GM19455 (cell line): ENCODE results near the gene SDR42E1.
"Not testable (repeated sequence)": the region's sequence is repeated elsewhere in the genome, so short reads cannot be mapped to it uniquely, and the experiment has no call there.

ENCODE experiments used
- ATAC-seq: cut with Tn5 transposase; IDR thresholded peaks from one replicate; pipeline ENCODE4 v1.9.1; 2021; ENCODE audit not compliant: unreplicated experiment

Gene SDR42E1

DNA sequence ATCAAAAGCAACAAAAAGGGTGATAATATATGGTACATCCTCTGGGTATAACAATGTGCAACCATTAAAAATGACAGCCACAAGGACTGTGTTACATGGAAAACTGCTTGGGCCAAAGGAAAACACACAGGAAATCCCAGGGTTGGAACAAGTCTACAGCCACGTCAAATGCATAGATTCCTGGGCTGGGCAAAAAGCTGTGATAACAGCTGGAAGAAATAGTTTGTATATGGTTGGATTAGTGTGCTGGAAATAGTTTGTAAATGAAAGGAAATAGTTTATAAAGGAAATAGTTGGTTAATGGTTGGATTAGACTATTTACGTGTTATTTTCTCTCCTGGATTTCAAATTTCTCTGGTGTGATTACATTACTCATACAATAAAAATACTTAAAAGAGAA lies 26.4 kb upstream of the SDR42E1 start:
- no peak for ATAC-seq

DNA sequence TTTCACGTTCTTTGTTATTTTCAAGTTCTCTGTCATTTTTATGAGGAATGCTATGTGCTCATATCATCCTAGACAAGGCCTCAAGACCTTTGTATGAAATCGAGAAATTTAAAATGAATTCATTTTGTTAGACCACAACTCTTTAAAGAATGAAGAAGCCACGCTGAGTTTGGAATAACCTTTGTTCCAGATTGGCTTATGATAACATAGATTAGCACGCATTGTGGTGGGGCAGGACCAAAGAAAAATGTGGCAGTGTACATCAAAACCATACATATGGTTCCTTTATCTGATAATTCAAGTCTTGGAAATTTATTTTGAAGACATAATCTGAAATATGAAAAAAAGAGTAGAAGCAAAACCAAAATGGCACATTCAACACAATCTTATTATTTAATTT lies 26.0 kb upstream of the SDR42E1 start:
- ATAC-seq: no peak

DNA sequence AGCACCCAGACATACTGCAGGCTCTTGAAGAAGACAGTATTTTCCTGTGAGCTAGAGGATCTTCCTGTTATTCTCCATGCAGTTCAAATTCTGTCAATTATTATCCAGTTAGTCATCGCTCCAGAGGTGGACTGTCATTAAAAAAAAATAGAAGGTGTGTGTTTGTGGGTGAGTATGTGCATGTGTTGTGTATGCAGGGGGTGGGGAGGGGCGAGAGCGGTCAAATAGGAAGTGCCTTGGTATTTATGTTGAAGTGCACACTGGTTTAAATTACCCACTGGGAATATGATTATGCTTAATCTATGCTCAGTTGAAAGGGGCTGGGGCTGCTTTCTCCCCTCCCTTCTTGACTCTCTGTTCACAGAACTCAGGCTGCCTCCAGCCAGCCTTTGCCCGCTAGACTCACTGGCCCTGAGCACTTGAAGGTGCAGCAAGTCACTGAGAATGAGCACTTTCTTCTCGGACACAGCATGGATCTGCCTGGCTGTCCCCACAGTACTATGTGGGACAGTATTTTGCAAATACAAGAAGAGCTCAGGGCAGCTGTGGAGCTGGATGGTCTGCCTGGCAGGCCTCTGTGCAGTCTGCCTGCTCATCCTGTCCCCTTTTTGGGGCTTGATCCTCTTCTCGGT lies 23.8 kb upstream of the SDR42E1 start, which contains the start of gene HSD17B2:
TSS of gene HSD17B2 (plus strand) at position 273 of the 632 bp plus-strand sequence. CDS start at position 445, 172 bp downstream.
- no peak for ATAC-seq

DNA sequence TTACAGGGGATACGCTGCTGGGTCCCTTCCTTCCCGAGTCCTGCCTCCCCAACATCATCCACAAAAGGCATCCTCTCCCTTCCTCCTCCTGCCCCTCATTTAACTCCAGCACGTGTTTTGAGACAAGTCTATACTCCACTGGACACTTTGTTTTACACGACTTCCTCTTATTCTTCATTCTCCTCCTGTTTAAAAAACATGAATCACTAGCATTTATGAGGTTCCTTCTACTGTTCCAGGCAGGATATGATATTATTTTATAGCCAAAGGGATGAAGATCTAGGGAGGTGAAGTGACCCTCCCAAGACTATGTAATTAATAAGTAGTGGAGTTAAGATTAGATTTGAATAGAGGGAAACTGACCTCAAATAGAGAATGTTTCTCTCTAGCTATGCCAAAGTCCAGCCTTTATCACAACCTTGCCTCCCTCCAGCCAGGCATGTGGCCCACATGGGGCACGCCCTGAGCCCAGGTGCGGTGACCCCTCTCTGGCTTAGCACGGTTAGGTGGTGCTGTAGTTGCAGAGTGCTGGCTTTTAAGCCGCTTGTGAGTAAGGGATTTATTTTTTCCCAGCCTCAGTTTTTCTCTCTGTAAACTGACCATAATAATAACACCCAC lies 22.5 kb upstream of the SDR42E1 start:
- no peak for ATAC-seq

DNA sequence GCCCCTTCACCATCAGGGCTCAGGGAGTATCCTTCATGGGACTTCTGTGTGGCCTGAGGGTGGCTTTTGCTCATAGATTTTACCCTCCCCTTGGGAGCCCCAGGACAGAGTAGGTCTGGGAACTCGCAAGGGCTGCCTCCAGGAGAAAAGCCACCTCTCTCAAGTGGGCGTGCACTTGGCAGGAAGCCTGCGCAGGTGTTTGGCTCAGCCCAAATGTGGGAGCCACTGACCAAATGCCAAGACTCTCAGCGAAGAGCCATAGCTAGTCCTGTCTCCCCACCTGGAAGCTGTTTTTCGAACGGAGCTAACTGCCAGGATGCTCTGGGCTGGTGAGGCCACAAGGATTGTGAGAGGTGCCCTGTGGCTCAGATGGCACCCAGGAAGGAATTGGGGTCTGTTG lies 21.7 kb upstream of the SDR42E1 start:
- ATAC-seq: no peak

DNA sequence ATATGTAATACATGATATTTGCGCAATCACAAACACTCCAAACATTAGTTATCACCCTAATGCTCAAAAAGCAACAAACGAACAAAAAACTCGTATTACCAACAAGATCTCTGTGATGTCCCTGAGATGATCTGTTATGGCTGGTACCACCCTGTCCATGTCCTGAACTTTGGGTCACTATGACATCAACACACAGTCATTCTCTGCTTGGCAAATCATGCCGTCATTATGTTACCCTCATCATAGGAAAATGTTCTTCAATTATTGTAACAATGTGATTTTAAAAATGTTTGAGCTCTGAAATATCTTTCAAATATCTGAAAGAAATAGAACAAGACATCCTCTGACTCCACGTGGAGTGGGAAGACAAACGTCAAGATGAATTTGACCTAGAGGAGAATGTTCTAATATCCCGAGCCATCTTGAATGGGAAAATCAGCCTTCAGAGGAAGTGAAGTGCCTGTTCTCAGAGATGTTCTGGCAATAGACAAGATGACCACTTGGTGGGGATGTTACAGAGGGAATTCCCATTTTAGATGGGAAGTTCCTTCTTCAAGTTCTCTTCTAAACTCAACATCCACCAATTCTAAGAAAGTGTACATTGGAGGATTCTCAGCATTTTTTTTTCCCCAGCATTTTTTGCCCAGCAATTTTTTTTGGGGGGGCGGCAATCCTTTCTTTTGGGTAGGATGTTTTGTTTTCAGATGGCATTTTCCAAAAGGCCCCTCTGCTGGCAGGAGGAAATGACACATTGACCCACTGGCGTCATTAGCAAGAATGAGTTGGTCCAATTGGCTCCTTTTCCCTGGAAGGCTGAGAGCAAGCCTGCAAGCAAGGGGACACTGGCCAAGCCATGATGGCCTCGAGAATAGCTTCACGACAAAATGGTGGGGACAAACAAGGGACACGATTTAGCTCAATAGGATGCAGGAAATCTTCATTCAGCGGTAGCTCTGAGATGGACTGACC lies 20.1 kb upstream of the SDR42E1 start:
- ATAC-seq: no peak

DNA sequence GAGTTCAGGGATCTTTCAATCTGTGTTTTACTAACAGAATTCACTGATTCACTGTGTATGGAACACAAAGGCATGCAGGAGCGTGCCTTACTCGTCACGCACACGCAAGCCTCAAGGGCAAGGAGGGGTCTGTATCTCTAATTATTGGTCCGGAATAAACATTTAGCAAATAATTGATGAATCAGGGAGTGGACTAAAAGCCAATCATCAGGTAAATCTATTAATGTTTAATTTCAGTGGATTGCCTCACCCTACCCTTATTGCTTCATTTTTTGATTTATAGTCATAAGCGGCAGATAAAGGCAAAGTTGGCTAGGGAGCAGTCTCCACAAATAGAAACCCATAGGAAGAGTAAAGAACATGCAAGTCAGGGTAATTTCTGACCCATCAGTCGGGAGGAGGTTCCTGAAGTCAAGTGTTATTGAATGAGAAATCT lies 16.4 kb upstream of the SDR42E1 start:
- no peak for ATAC-seq

DNA sequence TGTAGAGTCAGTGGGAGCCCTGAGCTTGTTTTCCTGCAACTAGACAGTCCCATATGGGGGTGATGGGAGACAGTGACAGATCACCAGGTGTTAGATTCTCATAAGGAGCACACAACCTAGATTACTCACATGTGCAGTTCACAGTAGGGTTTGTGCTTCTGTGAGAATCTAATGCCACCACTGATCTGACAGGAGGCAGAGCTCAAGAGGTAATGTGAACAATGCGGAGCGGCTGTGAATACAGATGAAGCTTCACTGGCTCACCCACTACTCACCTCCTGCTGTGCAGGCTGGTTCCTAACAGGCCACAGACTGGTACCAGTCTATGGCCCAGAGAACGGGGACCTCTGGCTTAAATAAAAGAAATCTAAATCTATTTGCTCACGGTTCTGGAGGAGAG lies 13.6 kb upstream of the SDR42E1 start:
- ATAC-seq: no peak

DNA sequence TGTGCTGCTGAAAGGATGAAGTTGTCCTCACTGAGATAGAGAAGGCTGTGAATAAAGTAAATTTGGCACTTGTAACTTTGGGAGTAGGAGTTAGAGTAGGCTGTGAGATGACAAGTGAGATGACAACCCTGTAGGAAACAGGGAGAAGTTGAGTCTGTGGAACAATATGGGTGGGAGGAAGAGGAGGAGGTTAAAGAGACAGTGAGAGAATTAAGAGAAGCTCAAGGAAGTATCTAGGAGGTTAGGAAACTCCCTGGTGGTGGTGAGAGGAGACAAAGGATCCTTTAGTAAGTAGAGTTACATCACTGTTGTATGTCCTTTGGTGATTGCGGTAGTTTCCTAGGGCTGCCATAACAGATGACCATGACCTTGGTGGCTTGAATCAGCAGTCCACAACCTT lies 13.0 kb upstream of the SDR42E1 start:
- no peak for ATAC-seq

DNA sequence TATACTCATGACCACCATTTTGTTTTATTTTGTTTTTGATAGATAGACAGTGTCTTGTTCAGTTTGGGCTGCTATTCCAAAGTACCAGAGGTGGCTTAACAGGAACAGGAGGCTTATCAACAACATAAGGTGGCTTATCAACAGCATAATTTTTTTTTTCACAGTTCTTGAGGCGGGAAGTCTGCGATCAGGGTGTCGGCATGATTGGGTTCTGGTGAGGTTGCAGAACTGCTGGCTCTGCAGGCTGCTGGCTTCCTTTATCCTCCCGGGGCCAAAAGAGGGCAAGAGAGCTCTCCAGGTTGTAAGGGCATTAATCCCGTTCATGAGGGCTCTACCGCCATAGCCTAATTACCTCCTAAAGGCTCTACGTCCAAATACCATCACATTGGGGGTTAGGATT lies 11.9 kb upstream of the SDR42E1 start:
- ATAC-seq: no peak

DNA sequence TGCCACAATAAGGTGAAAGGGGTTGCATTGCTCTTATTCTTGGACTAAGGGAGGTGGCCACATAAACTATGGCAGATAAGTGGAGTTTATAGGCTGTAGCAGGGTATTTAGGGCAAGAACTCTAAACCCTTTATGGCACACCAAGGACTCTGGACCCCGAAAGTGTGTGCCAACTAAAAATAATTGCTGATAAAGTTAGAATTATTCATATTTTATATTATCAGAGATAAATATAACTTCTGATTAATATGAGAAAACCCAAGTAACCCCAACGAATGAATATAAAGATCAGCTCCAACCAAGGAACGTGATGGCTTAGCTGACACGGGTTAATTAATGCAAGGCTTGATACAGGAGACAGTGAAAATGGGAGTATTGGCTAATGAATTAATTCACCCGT lies 8.8 kb upstream of the SDR42E1 start:
- ATAC-seq: no peak

DNA sequence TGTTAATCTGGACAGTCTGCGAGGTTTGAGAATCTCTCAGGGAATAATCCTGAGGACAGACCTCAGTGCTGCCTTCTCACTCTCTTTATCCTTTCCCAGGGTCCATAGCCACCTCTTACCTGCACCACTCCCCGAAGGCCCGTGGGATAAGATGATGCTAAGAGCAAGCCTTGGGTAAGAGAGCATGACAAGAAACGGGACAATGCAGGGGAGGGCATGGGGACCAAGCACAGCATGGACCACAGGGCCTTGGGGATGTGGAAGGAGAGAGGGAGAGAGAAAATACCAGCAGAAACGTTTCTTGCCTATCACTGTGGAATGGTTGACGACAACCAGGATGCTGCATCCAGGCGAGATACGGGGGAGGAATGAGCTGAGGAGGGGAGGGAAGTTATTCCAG lies 8.3 kb upstream of the SDR42E1 start:
- no peak for ATAC-seq

DNA sequence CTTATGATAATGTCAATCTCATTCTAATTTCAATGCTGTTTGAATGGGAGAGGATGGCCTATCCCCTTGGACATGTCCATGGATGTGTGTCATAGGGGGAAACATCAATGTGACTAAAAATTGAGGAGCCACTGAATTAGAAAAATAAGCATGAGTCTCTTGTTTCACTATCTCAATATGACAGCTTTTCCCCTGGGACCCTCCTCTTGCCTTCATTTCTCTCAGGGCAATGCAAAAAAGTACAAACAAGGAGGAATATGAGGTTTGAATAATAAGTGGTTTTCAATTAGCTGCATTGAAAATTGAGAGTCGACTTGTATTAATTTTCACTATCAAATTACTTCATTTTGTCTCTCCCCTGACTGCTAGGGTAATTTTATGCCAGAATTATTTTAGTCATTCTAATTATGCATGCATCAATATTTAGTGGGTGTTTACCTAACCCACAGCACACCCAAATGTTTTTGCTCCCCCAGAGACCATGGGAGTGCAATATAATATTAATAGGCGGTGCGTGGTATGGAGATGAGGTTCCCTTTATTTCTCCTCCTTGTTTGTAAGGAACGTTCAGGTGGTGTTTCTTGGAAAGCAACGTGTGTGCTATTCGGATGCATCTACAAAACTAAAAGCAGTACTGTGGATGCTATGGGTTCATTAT lies 6.8 kb upstream of the SDR42E1 start:
- no peak for ATAC-seq

DNA sequence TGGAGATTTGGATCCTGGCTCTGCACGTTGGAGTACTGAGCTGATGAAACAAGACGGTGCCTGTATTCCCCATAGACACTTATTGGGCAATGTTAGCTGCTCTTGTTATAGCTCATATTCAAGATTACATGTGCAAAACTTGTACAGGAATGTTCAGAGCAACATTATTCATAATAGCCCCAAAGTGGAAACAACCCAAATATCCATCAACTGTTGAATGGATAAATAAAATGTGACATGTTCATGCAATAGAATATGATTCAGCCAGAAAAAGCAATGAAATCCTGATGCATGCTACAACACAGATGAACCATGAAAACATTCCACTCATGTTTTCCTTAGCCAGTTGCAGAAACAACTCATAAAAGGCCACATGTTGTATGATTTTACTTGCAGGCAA lies 5.7 kb upstream of the SDR42E1 start:
- no peak for ATAC-seq

DNA sequence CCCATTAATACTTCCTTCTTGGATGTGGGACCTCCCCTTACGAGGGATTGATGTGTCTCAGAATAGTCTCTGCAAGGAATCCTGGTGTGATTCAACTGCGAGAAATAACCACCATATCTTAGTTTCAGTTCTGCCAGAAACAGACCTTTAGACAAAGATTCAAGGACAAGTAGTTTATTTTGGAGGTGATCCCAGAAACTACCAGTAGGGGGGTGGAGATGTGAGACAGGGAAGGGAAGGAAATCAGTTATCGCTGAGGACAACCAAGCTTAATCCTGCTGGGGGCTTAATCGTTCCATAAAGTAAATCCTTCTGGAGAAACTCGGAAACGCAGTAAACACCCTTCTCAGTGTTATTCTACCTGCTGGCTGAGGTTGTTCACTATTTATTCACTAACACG lies 5.0 kb upstream of the SDR42E1 start:
- no peak for ATAC-seq

DNA sequence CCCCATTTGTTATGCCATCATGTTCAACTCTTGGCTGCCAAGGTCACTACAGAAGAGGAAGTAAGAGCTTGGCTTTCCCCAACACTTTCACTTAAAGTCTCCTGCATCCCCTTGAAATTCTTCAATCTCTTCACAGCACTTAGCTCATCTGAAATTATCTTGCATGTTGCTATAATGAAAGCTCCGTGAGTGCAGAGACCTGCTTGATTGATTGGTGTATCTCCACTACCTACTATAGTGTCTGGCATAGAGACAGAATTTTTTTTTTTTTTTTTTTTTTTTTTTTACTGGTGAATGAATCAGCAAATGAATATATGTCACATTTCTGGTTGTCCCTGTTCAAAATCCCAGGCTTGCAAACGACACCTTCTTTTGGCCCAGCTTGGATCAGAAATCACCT lies 1.9 kb upstream of the SDR42E1 start:
- no peak for ATAC-seq

DNA sequence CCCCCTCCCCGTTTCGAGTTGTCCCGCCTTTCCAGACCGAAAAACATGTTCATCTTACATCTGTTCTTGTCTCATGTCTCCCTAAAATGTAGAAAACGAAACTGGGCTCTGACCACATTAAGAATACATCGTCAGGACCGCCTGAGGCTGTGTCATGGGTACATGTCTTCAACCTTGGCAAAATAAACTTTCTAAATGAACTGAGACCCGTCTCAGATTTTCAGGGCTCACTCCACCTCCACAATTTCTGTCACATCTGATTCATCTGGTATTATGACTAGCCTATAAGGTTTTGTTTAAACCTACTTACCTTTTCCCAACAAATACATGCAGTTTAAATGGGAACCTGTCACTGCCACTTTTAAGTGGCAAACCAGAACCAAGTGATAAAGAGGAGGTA lies 621 bp downstream of the SDR42E1 start:
- ATAC-seq: no peak

DNA sequence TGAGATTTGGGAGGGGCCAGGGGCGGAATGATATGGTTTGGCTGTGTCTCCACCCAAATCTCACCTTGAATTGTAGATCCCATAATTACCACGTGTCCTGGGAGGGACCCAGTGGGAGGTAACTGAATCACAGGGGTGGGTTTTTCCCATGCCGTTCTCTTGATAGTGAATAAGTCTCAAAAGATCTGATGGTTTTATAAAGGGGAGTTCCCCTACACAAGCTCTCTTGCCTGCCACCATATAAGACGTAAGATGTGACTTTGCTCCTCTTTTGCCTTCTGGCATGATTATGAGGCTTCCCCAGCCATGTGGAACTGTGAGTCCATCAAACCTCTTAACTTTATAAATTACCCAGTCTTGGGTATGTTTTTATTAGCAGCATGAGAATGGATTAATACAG lies 1.5 kb downstream of the SDR42E1 start:
- not testable (repeated sequence) for ATAC-seq

DNA sequence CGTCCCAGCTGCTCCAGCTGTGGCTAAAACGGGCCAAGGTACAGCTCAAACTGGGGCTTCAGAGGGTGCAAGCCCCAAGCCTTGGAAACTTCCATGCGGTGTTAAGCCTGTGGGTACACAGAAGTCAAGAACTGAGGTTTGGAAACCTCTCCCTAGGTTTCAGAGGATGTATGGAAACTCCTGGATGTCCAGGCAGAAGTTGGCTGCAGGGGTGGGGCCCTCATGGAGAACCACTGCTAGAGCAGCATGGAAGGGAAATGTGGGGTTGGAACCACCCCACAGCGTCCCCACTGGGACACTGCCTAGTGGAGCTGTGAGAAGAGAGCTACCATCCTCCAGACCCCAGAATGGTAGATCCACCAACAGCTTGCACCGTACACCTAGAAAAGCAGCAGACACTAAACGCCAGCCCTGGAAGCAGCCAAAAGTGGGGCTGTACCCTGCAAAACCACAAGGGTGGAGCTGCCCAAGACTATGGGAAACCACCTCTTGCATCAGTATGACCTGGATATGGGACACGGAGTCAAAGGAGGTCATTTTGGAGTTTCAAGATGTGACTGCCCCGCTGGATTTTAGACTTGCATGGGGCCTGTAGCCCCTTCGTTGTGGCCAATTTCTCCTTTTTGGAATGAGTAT lies 2.2 kb downstream of the SDR42E1 start:
- ATAC-seq: no peak

DNA sequence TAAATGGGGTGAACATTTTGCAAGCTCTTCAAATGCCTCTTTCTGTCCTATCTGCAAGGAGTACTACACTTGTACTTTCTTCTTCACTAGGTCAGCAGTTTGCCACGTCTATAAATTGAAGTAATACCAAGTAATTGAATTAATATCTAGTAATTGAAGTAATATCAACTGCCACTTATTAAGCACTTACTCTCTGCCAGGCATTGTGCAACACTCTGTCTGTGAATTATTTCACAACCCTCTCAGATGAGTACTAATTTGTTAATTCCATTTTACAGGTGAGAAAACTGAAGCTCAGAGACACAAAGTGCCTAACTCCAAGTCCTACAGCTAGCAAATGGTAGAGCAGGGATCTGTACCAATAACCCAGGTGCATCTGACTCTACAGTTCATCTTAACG lies 4.1 kb downstream of the SDR42E1 start:
- no peak for ATAC-seq

DNA sequence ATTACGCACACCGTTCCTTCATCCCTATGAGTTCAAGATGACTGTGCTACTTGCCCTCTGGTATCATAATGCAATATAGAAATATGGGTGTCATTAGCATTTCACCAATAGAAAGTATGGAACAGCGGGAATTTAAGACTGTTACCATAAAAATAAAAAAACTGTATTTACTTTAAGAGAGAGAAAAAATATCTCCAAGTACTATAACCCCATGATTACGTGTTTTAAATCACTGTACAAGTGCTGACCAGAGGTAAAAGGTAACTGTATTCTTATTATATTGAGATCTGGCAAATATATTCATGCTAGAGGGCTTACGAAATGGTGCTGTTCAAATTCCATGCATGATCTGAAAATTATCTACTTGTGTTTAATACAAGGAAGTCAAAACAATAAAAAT lies 5.2 kb downstream of the SDR42E1 start:
- ATAC-seq: no peak
